Esophagus (tissue), 2 donors: ENCODE data around the gene TLR1. TPM values are rescaled to one million over a fixed set of nuclear protein-coding genes. Genes with fewer than 3 reads are reported as not detected.
"Not testable (repeated sequence)": the region's sequence is repeated elsewhere in the genome, so short reads cannot be mapped to it uniquely, and the experiment has no call there.

Source experiments
- H3K27ac ChIP-seq, 2 donors: one replicate each; pipeline ENCODE4 v1.5.1; 2013; ENCODE audit warnings: low read depth in 2 of 2, mild to moderate bottlenecking in 2 of 2, inconsistent platforms in 1 of 2, low read length in 1 of 2, moderate library complexity in 1 of 2
- H3K27me3 ChIP-seq, 2 donors: one replicate each; pipeline ENCODE4 v1.6.1; 2013; ENCODE audit warnings: low read length in 2 of 2, control low read depth in 1 of 2, mild to moderate bottlenecking in 1 of 2; ENCODE audit not compliant: insufficient read depth in 2 of 2, control insufficient read depth in 1 of 2
- H3K36me3 ChIP-seq, 2 donors: one replicate each; pipeline ENCODE4 v1.6.1; 2013; ENCODE audit warnings: low read length in 1 of 2; ENCODE audit not compliant: control insufficient read depth in 2 of 2, insufficient read depth in 2 of 2
- H3K4me1 ChIP-seq, 2 donors: one replicate each; pipeline ENCODE4 v1.6.1; 2013; ENCODE audit warnings: low read length in 1 of 2; ENCODE audit not compliant: control insufficient read depth in 2 of 2, insufficient read depth in 2 of 2
- H3K4me3 ChIP-seq, 2 donors: one replicate each; pipeline ENCODE4 v1.5.1; 2013; ENCODE audit warnings: low read length in 2 of 2, mild to moderate bottlenecking in 2 of 2, low read depth in 1 of 2, moderate library complexity in 1 of 2
- H3K9me3 ChIP-seq, 2 donors: one replicate each; pipeline ENCODE4 v1.6.1; 2013; ENCODE audit warnings: mild to moderate bottlenecking in 2 of 2, low read depth in 1 of 2, low read length in 1 of 2, moderate library complexity in 1 of 2; ENCODE audit not compliant: control insufficient read depth in 2 of 2, insufficient read depth in 1 of 2
- WGBS, 2 donors: extraction: QIAGEN DNeasy Blood & Tissue Kit; methylation state at CpG; one replicate each; pipeline ENCODE4 v1.1.7; 2013; 5-methylcytosine and 5-hydroxymethylcytosine counted together
- polyA plus RNA-seq, 2 donors: library from polyadenylated mRNA; stranded (reverse); fragments of 200-250 nt; gene quantifications; one replicate each; pipeline ENCODE4 v1.2.3, GENCODE V29; 2013
- donor health status: healthy with polysubstance abuse.
- donor health status: Bipolar disorder and iron deficiency.

TLR1 gene
- polyA plus RNA-seq, 2 donors = 1.2 TPM

- Histone ChIP-seq H3K27ac (no peak overlapping the region), H3K4me3 (no peak overlapping the region), H3K4me1 (no peaks in the 10 kb centered on the region), H3K27me3 (no peaks in the 10 kb centered on the region), H3K9me3 (no peaks in the 10 kb centered on the region), H3K36me3 (no peaks in the 10 kb centered on the region)
- WGBS, 2 donors = 94 to 97% methylated on average over 4 of the region's 4 CpGs
Observed at GRCh38 chr4:38780833-38781484, 23.6 kb downstream of the TLR1 start.

- Histone ChIP-seq H3K36me3 (no peaks in the 10 kb centered on the region), H3K4me1 (no peaks in the 10 kb centered on the region), H3K27me3 (no peaks in the 10 kb centered on the region), H3K27ac (no peak overlapping the region), H3K9me3 (no peaks in the 10 kb centered on the region), H3K4me3 (no peak overlapping the region)
- 85 to 86% methylated on average over 5 of the region's 5 CpGs for WGBS, 2 donors
Observed at GRCh38 chr4:38779790-38780189, 24.8 kb downstream of the TLR1 start.

GRCh38 chr4:38777925-38778324, 26.7 kb downstream of the TLR1 start:
- H3K9me3 ChIP-seq, H3K4me3 ChIP-seq, H3K27me3 ChIP-seq, H3K4me1 ChIP-seq, H3K36me3 ChIP-seq, H3K27ac ChIP-seq: not testable (repeated sequence)
- 68 to 77% methylated on average over 2 of the region's 2 CpGs for WGBS, 2 donors

- WGBS, 2 donors = 83 to 91% methylated on average over 2 of the region's 2 CpGs
- Histone ChIP-seq H3K27ac (no peak overlapping the region), H3K36me3 (no peaks in the 10 kb centered on the region), H3K4me3 (no peak overlapping the region), H3K27me3 (no peaks in the 10 kb centered on the region), H3K4me1 (no peaks in the 10 kb centered on the region), H3K9me3 (no peaks in the 10 kb centered on the region)
Observed at GRCh38 chr4:38775326-38775725, 29.3 kb downstream of the TLR1 start.

GRCh38 chr4:38774181-38774955, 30.2 kb downstream of the TLR1 start:
- H3K27ac ChIP-seq = no peak overlapping the region
- no peak overlapping the region for H3K4me3 ChIP-seq
- no peaks in the 10 kb centered on the region for H3K27me3 ChIP-seq
- peaks cover 0 to 2% of the 10 kb centered on the region in 2 donors for H3K4me1 ChIP-seq
- H3K36me3 ChIP-seq = no peaks in the 10 kb centered on the region
- WGBS, 2 donors = 86 to 88% methylated on average over 8 of the region's 8 CpGs
- no peaks in the 10 kb centered on the region for H3K9me3 ChIP-seq

GRCh38 chr4:38770281-38770680, 34.3 kb downstream of the TLR1 start:
- not testable (repeated sequence) for H3K27ac ChIP-seq, H3K36me3 ChIP-seq, H3K4me3 ChIP-seq, H3K27me3 ChIP-seq, H3K9me3 ChIP-seq, H3K4me1 ChIP-seq
- WGBS, 2 donors = 61 to 68% methylated on average over 2 of the region's 2 CpGs

- peaks cover 0 to 2% of the 10 kb centered on the region in 2 donors for H3K4me1 ChIP-seq
- H3K27me3 ChIP-seq = no peaks in the 10 kb centered on the region
- no peak overlapping the region for H3K4me3 ChIP-seq
- peak overlapping the region; percentile 64 to 80 for H3K27ac ChIP-seq
- H3K36me3 ChIP-seq = no peaks in the 10 kb centered on the region
- H3K9me3 ChIP-seq = no peaks in the 10 kb centered on the region
- 59 to 75% methylated on average over 2 of the region's 2 CpGs for WGBS, 2 donors
Observed at GRCh38 chr4:38769857-38770256, 34.7 kb downstream of the TLR1 start.

GRCh38 chr4:38769441-38769840, 35.1 kb downstream of the TLR1 start:
- Histone ChIP-seq H3K36me3 (no peaks in the 10 kb centered on the region), H3K9me3 (no peaks in the 10 kb centered on the region), H3K27me3 (no peaks in the 10 kb centered on the region), H3K4me1 (peaks cover 0 to 2% of the 10 kb centered on the region in 2 donors), H3K4me3 (no peak overlapping the region), H3K27ac (no peak overlapping the region)
- WGBS, 2 donors = 56 to 64% methylated on average over 2 of the region's 2 CpGs

GRCh38 chr4:38768968-38769394, 35.6 kb downstream of the TLR1 start:
- Histone ChIP-seq H3K27me3 (no peaks in the 10 kb centered on the region), H3K4me3 (no peak overlapping the region), H3K36me3 (no peaks in the 10 kb centered on the region), H3K27ac (no peak overlapping the region), H3K9me3 (no peaks in the 10 kb centered on the region), H3K4me1 (peaks cover 0 to 2% of the 10 kb centered on the region in 2 donors)
- WGBS, 2 donors = 67 to 72% methylated on average over 5 of the region's 5 CpGs

- WGBS, 2 donors = 96 to 97% methylated on average over 2 of the region's 2 CpGs
- H3K4me3 ChIP-seq, H3K9me3 ChIP-seq, H3K27ac ChIP-seq, H3K36me3 ChIP-seq, H3K4me1 ChIP-seq, H3K27me3 ChIP-seq: not testable (repeated sequence)
Observed at GRCh38 chr4:38766940-38767339, 37.7 kb downstream of the TLR1 start.
